Activated CD8-positive, alpha-beta memory T cell treated with anti-CD3 and anti-CD28 coated beads, Interleukin-2, amount 50 U/mL, for 1 hour (primary cell): Measurements from ENCODE around the gene NEURL1.
"Not testable (repeated sequence)": the region's sequence is repeated elsewhere in the genome, so short reads cannot be mapped to it uniquely, and the experiment has no call there.

Source experiments
- DNase-seq: peaks from one replicate; pipeline ENCODE4 v3.0.0-alpha.2; 2020; ENCODE audit errors: extremely low read depth

Gene NEURL1

DNA sequence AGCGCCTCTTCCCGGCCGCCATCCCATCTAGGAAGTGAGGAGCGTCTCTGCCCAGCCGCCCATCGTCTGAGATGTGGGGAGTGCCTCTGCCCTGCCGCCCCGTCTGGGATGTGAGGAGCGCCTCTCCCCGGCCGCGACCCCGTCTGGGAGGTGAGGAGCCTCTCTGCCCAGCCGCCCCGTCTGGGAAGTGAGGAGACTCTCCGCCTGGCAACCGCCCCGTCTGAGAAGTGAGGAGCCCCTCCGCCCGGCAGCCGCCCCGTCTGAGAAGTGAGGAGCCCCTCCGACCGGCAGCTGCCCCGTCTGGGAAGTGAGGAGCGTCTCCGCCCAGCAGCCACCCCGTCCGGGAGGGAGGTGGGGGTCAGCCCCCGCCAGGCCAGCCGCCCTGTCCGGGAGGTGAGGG lies 113.5 kb downstream of the NEURL1 start:
- not testable (repeated sequence) for DNase-seq

DNA sequence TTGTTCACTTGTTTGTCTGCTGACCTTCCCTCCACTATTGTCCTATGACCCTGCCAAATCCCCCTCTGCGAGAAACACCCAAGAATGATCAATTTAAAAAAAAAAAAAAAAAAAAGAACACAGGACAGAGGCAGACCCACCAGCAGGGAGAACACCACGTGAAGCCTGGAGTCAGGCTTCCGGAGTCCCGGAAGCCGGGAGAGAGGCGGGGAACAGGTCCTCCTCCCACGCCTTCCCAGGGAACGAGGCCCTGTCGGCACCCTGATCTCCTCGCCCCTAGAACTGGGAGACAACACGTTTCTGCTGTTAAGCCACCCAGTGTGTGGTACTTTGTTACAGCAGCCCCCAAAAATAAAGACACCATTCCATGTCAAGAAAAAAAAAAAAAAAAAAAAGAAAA lies 114.6 kb downstream of the NEURL1 start:
- not testable (repeated sequence) for DNase-seq

DNA sequence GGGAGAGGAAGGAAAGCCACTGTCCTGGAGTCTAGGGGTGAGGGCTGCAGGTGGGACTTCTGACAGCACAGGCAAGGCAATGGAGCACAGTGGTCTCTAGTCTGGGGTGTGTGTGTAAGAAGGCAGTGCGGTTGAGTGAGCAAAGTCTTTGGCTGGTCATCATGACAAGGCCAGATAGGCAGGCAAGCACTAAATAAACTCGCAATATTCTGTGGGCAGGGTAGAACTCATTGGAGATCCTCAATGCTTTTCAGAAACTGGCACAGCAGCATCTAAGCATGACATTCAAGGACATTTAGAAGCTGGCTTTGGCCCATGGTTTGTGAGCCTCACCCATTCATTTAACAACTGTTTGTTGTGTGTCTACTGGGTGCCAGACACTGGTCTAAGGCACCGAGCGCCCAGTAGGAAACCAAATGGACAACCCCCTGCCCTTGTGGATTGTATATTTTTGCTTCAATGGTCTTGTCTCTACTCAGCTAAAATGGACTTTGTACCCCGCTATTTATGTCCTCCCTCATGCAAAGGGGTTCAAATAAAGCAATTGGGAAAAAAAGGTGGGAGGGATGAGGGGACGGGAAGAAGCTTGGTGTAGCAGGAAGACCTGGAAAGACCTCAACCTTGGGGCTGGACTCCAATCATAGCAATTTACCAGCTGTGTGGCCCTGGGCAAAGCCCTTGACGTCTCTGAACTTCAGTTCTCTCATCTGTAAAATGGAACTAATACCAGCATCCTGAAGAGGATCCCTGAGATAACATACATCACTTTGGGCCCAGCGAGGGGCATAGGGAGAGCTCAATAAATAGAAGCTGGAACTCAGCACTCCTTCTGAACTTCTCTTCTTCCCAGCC lies 116.0 kb downstream of the NEURL1 start:
- no peak for DNase-seq

- no peak for DNase-seq
These were observed 116.6 kb downstream of the NEURL1 start for GRCh38 chr10:103610083-103610472.

DNA sequence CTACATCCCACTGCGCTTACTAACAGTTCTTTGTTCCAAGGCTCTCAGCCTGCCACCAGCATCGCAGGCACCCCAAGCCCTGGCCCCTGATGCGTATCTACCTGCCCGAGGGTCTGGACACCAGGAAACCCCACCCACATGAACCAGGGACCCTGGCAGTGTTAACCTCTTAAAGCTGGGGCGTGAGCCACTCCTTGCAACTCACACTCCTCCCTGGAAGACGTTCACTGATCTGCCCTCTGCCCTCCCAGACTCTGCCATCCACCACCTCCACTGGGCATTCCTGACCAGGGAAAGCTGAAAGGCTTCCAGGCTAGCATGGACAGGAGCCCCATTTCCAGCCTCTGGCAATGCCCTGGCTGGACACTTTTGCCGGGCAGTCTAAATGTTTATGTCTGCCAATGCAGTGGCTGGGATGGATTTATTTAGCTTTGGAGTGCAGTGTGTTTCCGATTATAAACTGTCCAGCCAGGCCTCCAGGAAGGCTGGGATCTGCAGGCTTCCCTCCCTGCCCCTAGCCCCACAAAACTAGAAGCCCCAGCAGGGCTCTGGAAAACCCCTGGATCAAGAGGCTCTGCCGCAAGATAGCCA lies 117.5 kb downstream of the NEURL1 start:
- DNase-seq: no peak

- no peak for DNase-seq
These were observed 119.2 kb downstream of the NEURL1 start for GRCh38 chr10:103612462-103613365.

DNA sequence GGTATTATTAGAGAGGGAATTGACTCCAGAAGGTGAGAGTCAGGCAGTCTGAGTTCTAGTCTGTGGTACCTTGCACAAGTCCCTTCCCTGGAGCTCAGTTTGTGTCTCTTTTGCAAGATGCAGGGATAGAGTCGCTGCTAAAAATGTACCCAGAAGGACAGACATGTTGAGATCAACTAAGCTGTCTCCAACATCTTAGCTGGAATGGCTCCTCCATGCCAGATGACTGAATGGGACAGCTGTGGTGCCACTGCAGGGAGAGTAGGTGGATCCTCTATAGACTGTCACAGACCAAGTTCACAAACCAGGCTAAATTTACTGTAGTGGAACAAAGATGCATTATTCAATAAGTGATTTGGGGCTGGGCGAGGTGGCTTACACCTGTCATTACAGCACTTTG lies 120.1 kb downstream of the NEURL1 start:
- DNase-seq: no peak

DNA sequence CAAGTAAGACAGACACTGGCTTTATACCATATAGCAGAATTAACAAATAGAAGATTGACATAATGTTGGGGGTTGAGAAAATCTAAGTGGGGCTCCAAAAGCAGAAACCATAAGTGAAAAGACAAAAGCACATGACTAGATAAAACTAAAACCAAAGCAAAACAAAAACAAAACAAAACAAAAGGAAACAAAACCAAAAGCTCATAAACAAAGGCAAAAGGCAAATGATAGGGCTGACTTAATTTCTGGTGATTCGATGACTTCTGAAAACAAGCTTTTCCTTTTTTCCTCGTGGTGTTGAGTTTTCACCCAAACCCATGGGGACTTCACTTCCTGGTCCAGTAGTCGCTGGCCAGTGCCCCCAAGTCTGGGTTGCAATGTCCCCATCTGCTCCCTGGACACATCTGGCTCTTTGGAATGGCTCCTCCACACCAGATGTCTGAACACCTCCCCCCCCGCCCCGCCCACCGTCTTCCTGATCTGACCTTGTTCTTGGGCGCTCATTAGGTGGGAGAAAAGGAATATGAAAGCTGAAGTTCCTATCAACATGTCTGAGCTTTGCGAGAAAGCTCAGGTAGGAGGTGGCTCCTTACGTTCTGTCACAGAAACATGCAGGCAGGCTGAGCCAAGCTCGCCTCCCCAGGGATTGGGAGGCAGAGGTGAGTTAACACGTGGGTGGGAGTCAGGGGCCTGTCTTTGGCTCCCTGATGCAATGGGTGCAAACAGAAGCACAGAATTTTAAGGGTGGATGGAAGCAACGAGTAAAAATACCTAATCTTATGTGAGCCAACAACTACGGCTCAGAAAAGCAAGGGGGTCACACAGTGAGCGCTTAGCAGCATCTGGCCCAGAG lies 121.0 kb downstream of the NEURL1 start:
- DNase-seq: no peak

- no peak for DNase-seq
These were observed 123.4 kb downstream of the NEURL1 start for GRCh38 chr10:103616705-103617601.

DNA sequence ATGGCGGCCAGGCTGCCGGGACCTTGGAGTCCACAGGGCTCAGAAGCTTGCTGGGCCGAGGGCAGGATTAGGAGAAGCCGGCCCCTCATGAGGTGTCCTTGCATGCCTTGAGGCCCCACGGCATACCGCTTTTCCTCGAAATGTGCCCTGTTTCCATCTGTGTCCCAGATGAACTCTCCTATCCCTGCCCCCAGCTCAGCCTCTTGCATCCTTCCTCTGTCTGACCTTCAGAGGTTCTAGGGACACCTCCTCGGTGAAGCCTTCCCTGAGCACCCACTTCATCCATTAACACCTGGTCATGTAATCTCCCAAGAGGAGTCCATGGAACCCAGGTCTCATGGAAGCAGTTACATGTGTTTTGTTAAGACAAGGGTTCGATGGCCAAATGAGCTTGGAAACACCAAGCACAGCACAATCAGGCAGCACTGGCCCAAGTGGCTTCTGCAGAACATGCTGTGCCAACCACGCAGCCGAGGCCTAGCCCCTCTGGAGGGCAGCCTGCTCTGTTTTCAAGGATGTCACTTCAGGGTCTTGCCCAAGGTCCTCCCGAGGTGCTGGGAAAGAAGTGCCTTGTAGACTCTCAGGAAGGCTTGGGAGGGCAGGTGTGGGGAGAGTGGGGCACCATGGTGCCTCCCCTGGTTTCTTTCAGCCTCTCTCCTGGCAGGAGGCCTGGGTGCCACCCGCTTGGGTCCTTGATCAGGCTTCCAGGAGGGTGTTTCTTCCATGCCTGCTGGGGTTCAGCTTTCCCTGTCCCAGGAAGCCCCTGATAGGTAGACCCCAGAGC lies 124.3 kb downstream of the NEURL1 start:
- no peak for DNase-seq

GRCh38 chr10:103618575-103619423 lies 125.3 kb downstream of the NEURL1 start:
- no peak for DNase-seq

- no peak for DNase-seq
These were observed 126.2 kb downstream of the NEURL1 start for GRCh38 chr10:103619424-103620351.

DNA sequence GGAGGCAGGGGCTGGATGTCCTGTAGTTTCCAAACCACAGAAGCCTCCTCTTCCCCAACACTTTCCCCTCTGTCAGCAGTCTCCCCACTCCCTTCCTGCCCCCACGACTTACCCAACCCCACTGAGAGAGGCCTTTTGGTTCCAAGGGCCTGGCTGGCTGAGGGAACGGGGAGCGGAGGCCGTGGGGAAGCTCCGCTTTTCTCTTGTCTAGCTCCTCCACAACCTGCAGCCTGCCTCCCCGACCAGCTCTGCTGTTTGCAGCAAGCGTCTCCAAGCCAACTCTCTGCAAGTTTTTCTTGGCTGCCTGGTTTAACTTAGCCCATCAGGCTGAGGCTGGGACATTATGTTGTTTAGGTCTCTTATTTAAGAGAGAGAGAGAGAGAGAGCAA lies 126.8 kb downstream of the NEURL1 start:
- DNase-seq: no peak

- no peak for DNase-seq
These were observed 127.6 kb downstream of the NEURL1 start for GRCh38 chr10:103620891-103621782.

GRCh38 chr10:103621783-103622125 lies 128.2 kb downstream of the NEURL1 start:
- no peak for DNase-seq

DNA sequence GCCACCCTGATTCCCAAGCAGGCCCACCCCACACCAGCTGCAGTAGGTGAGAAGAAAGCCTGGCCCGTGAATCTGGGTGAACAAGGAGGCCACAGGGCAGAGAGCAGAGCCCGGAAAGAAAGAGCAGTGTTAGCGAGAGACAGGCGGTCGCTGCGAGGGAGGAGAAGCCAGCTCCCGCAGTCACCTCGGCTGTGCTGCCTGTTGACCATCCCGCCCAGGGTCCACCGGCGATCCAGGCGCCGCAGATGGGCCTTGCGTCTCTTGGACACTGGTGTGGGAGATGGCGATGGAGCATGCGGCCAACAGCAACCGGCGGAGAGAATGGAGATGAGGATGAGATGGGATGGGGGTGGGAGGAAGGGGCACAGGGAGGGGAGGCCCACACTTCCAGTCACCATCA lies 128.8 kb downstream of the NEURL1 start:
- no peak for DNase-seq
